GM23338 (cell line): ENCODE results near the gene TMED10. TPM values are rescaled to one million over a fixed set of nuclear protein-coding genes. Genes with fewer than 3 reads are reported as not detected.

Source experiments
- ATAC-seq: fragments of 200-7000 bp; cut with Tn5 transposase; 3 replicates; pipeline ENCODE4 v1.9.1; 2020
- DNase-seq: peaks from one replicate; pipeline ENCODE4 v3.0.0-alpha.2; 2015; ENCODE audit warnings: low spot score
- H2AFZ ChIP-seq: fragments of 200-600 bp; sonication (generic); 2 replicates; pipeline ENCODE4 v1.8.0; 2016; ENCODE audit warnings: antibody characterized with exemption, mild to moderate bottlenecking, moderate library complexity
- H3F3A ChIP-seq: fragments of 200-600 bp; sonication (generic); replicated peaks from 2 replicates; pipeline ENCODE4 v1.8.0; 2017; ENCODE audit warnings: antibody characterized with exemption, mixed run types, low read depth
- H3K27ac ChIP-seq: fragments of 200-600 bp; sonication (generic); 2 replicates; pipeline ENCODE4 v1.6.1; 2016; ENCODE audit warnings: low read depth
- H3K27me3 ChIP-seq: fragments of 200-600 bp; sonication (generic); 2 replicates; pipeline ENCODE4 v1.8.0; 2016; ENCODE audit warnings: mild to moderate bottlenecking, mixed run types, moderate library complexity; ENCODE audit not compliant: insufficient read depth
- H3K36me3 ChIP-seq: fragments of 200-600 bp; sonication (generic); 2 replicates; pipeline ENCODE4 v1.8.0; 2016; ENCODE audit warnings: mild to moderate bottlenecking; ENCODE audit not compliant: insufficient read depth
- H3K4me1 ChIP-seq: fragments of 200-600 bp; sonication (generic); 2 replicates; pipeline ENCODE4 v1.8.0; 2016; ENCODE audit warnings: mild to moderate bottlenecking, moderate library complexity; ENCODE audit not compliant: insufficient read depth
- H3K4me2 ChIP-seq: fragments of 200-600 bp; sonication (generic); 2 replicates; pipeline ENCODE4 v1.7.1; 2017; ENCODE audit warnings: mixed run types
- H3K4me3 ChIP-seq: fragments of 200-600 bp; sonication (generic); 2 replicates; pipeline ENCODE4 v1.6.1; 2016; ENCODE audit warnings: mixed run types
- H3K79me2 ChIP-seq: fragments of 200-600 bp; sonication (generic); replicated peaks from 2 replicates; pipeline ENCODE4 v1.8.0; 2017; ENCODE audit warnings: mild to moderate bottlenecking; ENCODE audit not compliant: insufficient read depth
- H3K9me2 ChIP-seq: fragments of 200-600 bp; sonication (generic); 2 replicates; pipeline ENCODE4 v1.8.0; 2017; ENCODE audit not compliant: insufficient read depth
- H4K20me1 ChIP-seq: fragments of 200-600 bp; sonication (generic); replicated peaks from 2 replicates; pipeline ENCODE4 v1.8.0; 2017; ENCODE audit warnings: mild to moderate bottlenecking; ENCODE audit not compliant: insufficient read depth
- H3K27ac Mint-ChIP-seq: 2 replicates; pipeline ENCODE4 v1.8.0; 2020; ENCODE audit warnings: inconsistent platforms, mild to moderate bottlenecking, moderate library complexity, mixed read lengths
- H3K27me3 Mint-ChIP-seq: 3 replicates; pipeline ENCODE4 v1.8.0; 2022; ENCODE audit warnings: low read depth, mild to moderate bottlenecking, moderate library complexity, mixed read lengths, inconsistent platforms; ENCODE audit not compliant: insufficient read depth, poor library complexity
- H3K36me3 Mint-ChIP-seq: 3 replicates; pipeline ENCODE4 v1.8.0; 2021; ENCODE audit warnings: low read depth, mild to moderate bottlenecking, inconsistent platforms, moderate library complexity, mixed read lengths
- H3K4me1 Mint-ChIP-seq: 3 replicates; pipeline ENCODE4 v1.8.0; 2020; ENCODE audit warnings: mild to moderate bottlenecking, inconsistent platforms, mixed read lengths
- H3K4me3 Mint-ChIP-seq: 3 replicates; pipeline ENCODE4 v1.8.0; 2021; ENCODE audit warnings: moderate library complexity, mild to moderate bottlenecking, inconsistent platforms, mixed read lengths
- H3K9me3 Mint-ChIP-seq: 3 replicates; pipeline ENCODE4 v1.8.0; 2020; ENCODE audit warnings: moderate library complexity, mild to moderate bottlenecking, inconsistent platforms, mixed read lengths
- CREB1 ChIP-seq: fragments of 250-450 bp; sonication (Bioruptor Pico); IDR thresholded peaks from 2 replicates; pipeline ENCODE4 v1.5.0; 2020; ENCODE audit warnings: low read depth, mild to moderate bottlenecking, moderate library complexity
- CTCF ChIP-seq, 2 experiments: fragments of 200-600 bp in 1 of 2; sonication (generic) in 1 of 2; conservative IDR thresholded peaks; 2 replicates each; pipeline versions ENCODE4 v1.5.1 to v1.6.1; 2016 to 2017; ENCODE audit warnings: antibody characterized with exemption in 2 of 2, low read depth in 2 of 2, mild to moderate bottlenecking in 2 of 2, moderate library complexity in 1 of 2
- EZH2 ChIP-seq: fragments of 200-600 bp; sonication (generic); IDR thresholded peaks from one replicate; pipeline ENCODE4 v1.8.0; 2017; ENCODE audit warnings: antibody characterized with exemption, mild to moderate bottlenecking, low read depth; ENCODE audit not compliant: unreplicated experiment
- EZH2phosphoT487 ChIP-seq: fragments of 200-600 bp; sonication (generic); IDR thresholded peaks from one replicate; pipeline ENCODE4 v1.8.1; 2018; ENCODE audit warnings: antibody characterized with exemption; ENCODE audit not compliant: unreplicated experiment
- JUNB ChIP-seq: IDR thresholded peaks from one replicate; pipeline ENCODE4 v1.6.1; 2016; ENCODE audit warnings: antibody characterized with exemption; ENCODE audit not compliant: unreplicated experiment
- NANOG ChIP-seq: IDR thresholded peaks from 2 replicates; pipeline ENCODE4 v1.6.1; 2016; ENCODE audit warnings: antibody characterized with exemption, borderline replicate concordance
- POLR2AphosphoS5 ChIP-seq: IDR thresholded peaks from 2 replicates; pipeline ENCODE4 v1.6.1; 2016; ENCODE audit warnings: antibody characterized with exemption, low read depth
- REST ChIP-seq: IDR thresholded peaks from one replicate; pipeline ENCODE4 v1.6.1; 2018; ENCODE audit warnings: antibody characterized with exemption; ENCODE audit not compliant: unreplicated experiment
- STAT1 ChIP-seq: IDR thresholded peaks from one replicate; pipeline ENCODE4 v1.6.1; 2016; ENCODE audit warnings: antibody characterized with exemption; ENCODE audit not compliant: unreplicated experiment
- ZNF114 ChIP-seq: fragments of 250-450 bp; sonication (Bioruptor Pico); IDR thresholded peaks from 2 replicates; pipeline ENCODE4 v1.5.0; 2020; ENCODE audit warnings: mild to moderate bottlenecking, moderate library complexity
- ZNF331 ChIP-seq: fragments of 250-450 bp; sonication (Bioruptor Pico); IDR thresholded peaks from 2 replicates; pipeline ENCODE4 v1.5.0; 2020; ENCODE audit warnings: low read depth, mild to moderate bottlenecking, moderate library complexity
- ZNF462 ChIP-seq: fragments of 250-450 bp; sonication (Bioruptor Pico); IDR thresholded peaks from 2 replicates; pipeline ENCODE4 v1.5.0; 2020; ENCODE audit warnings: mild to moderate bottlenecking, moderate library complexity
- polyA plus RNA-seq: library from polyadenylated mRNA; unstranded; fragments of >200 nt; fragmentation: Nextera tagmentation; extraction: Ambion mirVana; gene quantifications from 2 replicates; pipeline ENCODE4 v1.2.1, GENCODE V29; 2016
- total RNA-seq: library from RNA; depleted of rRNA; stranded (reverse); fragments of >200 nt; shearing (Covaris generic); gene quantifications from 2 replicates; pipeline ENCODE4 v1.2.3, GENCODE V29; 2014
- TF ChIP-seq, protein P1 (sequence below): IDR thresholded peaks from 2 replicates; pipeline ENCODE4 v1.6.1; 2016; ENCODE audit warnings: antibody characterized with exemption

TMED10 gene
- total and polyA plus RNA-seq, 2 experiments from 2014 or later, result 180 to 196 TPM

DNA sequence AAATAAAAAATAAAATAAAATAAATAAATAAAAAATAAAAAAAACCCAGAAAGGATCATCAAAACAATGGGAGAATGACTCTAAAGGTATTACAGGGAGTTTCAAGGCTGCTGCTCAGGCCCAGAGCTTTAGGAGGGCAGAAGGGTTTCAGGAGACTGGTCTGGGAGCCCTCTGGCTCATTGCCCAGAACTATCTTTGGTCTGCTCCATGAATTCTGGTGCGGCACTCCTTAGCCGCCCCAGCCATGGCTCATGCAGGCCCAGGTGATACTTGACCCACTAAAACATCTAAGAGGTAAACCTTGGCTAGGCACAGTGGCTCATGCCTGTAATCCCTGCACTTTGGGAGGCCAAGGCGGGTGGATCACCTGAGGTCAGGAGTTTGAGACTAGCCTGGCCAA, 14.7 kb upstream of the TMED10 start:
- Mint-ChIP-seq H3K27me3 (peaks cover 18% of the 10 kb centered on the region), H3K9me3 (no peaks in the 10 kb centered on the region), H3K27ac (no peak overlapping the region), H3K4me1 (no peaks in the 10 kb centered on the region), H3K4me3 (no peak overlapping the region), H3K36me3 (no peaks in the 10 kb centered on the region)
- no peak for TF ChIP-seq CTCF (conservative IDR thresholded peaks at IDR 0.05; ENCODE audit: low read depth in 2 of 2)
- no peak for TF ChIP-seq STAT1
- TF ChIP-seq ZNF462 (CRISPR knock-in tag), result no peak
- no peak for TF ChIP-seq CREB1
- TF ChIP-seq, protein P1, sequence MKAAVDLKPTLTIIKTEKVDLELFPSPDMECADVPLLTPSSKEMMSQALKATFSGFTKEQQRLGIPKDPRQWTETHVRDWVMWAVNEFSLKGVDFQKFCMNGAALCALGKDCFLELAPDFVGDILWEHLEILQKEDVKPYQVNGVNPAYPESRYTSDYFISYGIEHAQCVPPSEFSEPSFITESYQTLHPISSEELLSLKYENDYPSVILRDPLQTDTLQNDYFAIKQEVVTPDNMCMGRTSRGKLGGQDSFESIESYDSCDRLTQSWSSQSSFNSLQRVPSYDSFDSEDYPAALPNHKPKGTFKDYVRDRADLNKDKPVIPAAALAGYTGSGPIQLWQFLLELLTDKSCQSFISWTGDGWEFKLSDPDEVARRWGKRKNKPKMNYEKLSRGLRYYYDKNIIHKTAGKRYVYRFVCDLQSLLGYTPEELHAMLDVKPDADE, result no peak
- TF ChIP-seq NANOG, result no peak
- no peak for TF ChIP-seq REST
- no peak for TF ChIP-seq EZH2
- no peak for TF ChIP-seq JUNB
- no peak for TF ChIP-seq POLR2AphosphoS5
- TF ChIP-seq ZNF331 (CRISPR knock-in tag), result no peak
- no peak for TF ChIP-seq ZNF114 (CRISPR knock-in tag)
- no peak for TF ChIP-seq EZH2phosphoT487
- no peaks in the 10 kb centered on the region for H3K36me3 ChIP-seq
- no peak for ATAC-seq
- H3F3A ChIP-seq, result no peaks in the 10 kb centered on the region
- no peak overlapping the region for H3K4me3 ChIP-seq
- H2AFZ ChIP-seq, result no peak overlapping the region
- no peaks in the 10 kb centered on the region for H3K79me2 ChIP-seq
- no peak overlapping the region for H3K4me2 ChIP-seq
- no peaks in the 10 kb centered on the region for H3K27me3 ChIP-seq
- no peak overlapping the region for H3K27ac ChIP-seq
- no peak for DNase-seq
- H4K20me1 ChIP-seq, result no peaks in the 10 kb centered on the region
- no peaks in the 10 kb centered on the region for H3K9me2 ChIP-seq
- no peaks in the 10 kb centered on the region for H3K4me1 ChIP-seq
